Measurements from ENCODE around the gene KRTAP10-12.

GRCh38 chr21:44716984-44717383 lies 20.0 kb downstream of the KRTAP10-12 start:
- TF ChIP-seq POLR2A (IDR thresholded peaks at IDR 0.05) (no peak), CTCF (IDR thresholded peaks at IDR 0.05) (no peak)

Measured in heart left ventricle (tissue), 13 donors.